Measurements from ENCODE around the gene MCOLN1. TPM values are rescaled to one million over a fixed set of nuclear protein-coding genes. Genes with fewer than 3 reads are reported as not detected.

MCOLN1 gene
- total RNA-seq, result 100 to 1,000 TPM in 2 of 6 donors, 10 to 100 TPM in 4; 12.9 to 118 (median 69.7) TPM

- H3K4me3 ChIP-seq, result peak within 1 kb of the TSS; percentile 81 to 98 (median 86)
- H3K9me3 ChIP-seq, result no peaks in the 10 kb centered on the region
- ATAC-seq (ENCODE audit: low FRiP score in 2 of 2), result peak; percentile 92 to 97
- H3K4me1 ChIP-seq, result peaks cover 20 to 31% (median 23%) of the 10 kb centered on the region in 4 donors
- H3K27ac ChIP-seq, result peak within 1 kb of the TSS; percentile 58 to 89 (median 76)
- WGBS, 2 donors, result 1 to 2% methylated on average over 12 to 39 of the region's 65 CpGs
- TF ChIP-seq POLR2A (IDR thresholded peaks at IDR 0.05) (peak in 3 of 4 donors; percentile 39 to 94 (median 76)), POLR2AphosphoS5 (IDR thresholded peaks at IDR 0.05) (peak; percentile 94 to 98), EP300 (IDR thresholded peaks at IDR 0.05) (peak in 2 of 4 donors; percentile 28 to 94), CTCF (IDR thresholded peaks at IDR 0.05) (peak in 4 of 6 experiments; percentile 47 to 62 (median 56))
- DNase-seq, result peak; percentile 100
- no peaks in the 10 kb centered on the region for H3K27me3 ChIP-seq
- H3K36me3 ChIP-seq, result peaks cover under 1 to 42% (median 31%) of the 10 kb centered on the region in 4 donors
Measured at GRCh38 chr19:7522072-7522922, at the start of gene MCOLN1. TSS of gene MCOLN1 (plus strand) at chr19:7522624. CDS start at chr19:7522751, 127 bp downstream.

GRCh38 chr19:7475665-7476064 lies 46.8 kb upstream of the MCOLN1 start:
- DNase-seq (no peak), ATAC-seq (ENCODE audit: low FRiP score in 2 of 2) (no peak)
- no peaks in the 10 kb centered on the region for H3K9me3 ChIP-seq
- peaks cover under 1 to 23% (median 16%) of the 10 kb centered on the region in 4 donors for H3K36me3 ChIP-seq
- no peak overlapping the region for H3K27ac ChIP-seq
- no peaks in the 10 kb centered on the region for H3K27me3 ChIP-seq
- 81 to 88% methylated on average over 5 to 6 of the region's 6 CpGs for WGBS, 2 donors
- TF ChIP-seq POLR2A (IDR thresholded peaks at IDR 0.05), result peak in 1 of 4 donors; percentile 5
- TF ChIP-seq CTCF (IDR thresholded peaks at IDR 0.05), result no peak
- H3K4me3 ChIP-seq, result no peak overlapping the region
- H3K4me1 ChIP-seq, result no peaks in the 10 kb centered on the region

GRCh38 chr19:7476241-7476640 lies 46.2 kb upstream of the MCOLN1 start:
- H3K9me3 ChIP-seq, result no peaks in the 10 kb centered on the region
- H3K36me3 ChIP-seq, result peaks cover 0 to 17% (median 10%) of the 10 kb centered on the region in 4 donors
- 89 to 92% methylated on average over 2 to 5 of the region's 7 CpGs for WGBS, 2 donors
- ATAC-seq (ENCODE audit: low FRiP score in 2 of 2), result no peak
- no peaks in the 10 kb centered on the region for H3K27me3 ChIP-seq
- TF ChIP-seq EP300 (IDR thresholded peaks at IDR 0.05), result no peak
- TF ChIP-seq CTCF (IDR thresholded peaks at IDR 0.05), result no peak
- TF ChIP-seq POLR2AphosphoS5 (IDR thresholded peaks at IDR 0.05), result no peak
- TF ChIP-seq POLR2A (IDR thresholded peaks at IDR 0.05), result no peak
- H3K4me3 ChIP-seq, result no peak overlapping the region
- no peak overlapping the region for H3K27ac ChIP-seq
- H3K4me1 ChIP-seq, result no peaks in the 10 kb centered on the region
- no peak for DNase-seq

GRCh38 chr19:7476777-7477494 lies 45.5 kb upstream of the MCOLN1 start:
- peaks cover 0 to 10% (median 3%) of the 10 kb centered on the region in 4 donors for H3K36me3 ChIP-seq
- H3K27ac ChIP-seq, result no peak overlapping the region
- WGBS, 2 donors, result 81 to 83% methylated on average over 20 to 33 of the region's 35 CpGs
- no peak for ATAC-seq (ENCODE audit: low FRiP score in 2 of 2)
- H3K27me3 ChIP-seq, result no peaks in the 10 kb centered on the region
- TF ChIP-seq POLR2AphosphoS5 (IDR thresholded peaks at IDR 0.05), result no peak
- TF ChIP-seq POLR2A (IDR thresholded peaks at IDR 0.05), result no peak
- TF ChIP-seq EP300 (IDR thresholded peaks at IDR 0.05), result no peak
- TF ChIP-seq CTCF (IDR thresholded peaks at IDR 0.05), result no peak
- H3K4me3 ChIP-seq, result no peak overlapping the region
- H3K4me1 ChIP-seq, result peaks cover 0 to 5% (median 0%) of the 10 kb centered on the region in 4 donors
- peak in 1 of 2 donors; percentile 86 for DNase-seq
- no peaks in the 10 kb centered on the region for H3K9me3 ChIP-seq

Measured in upper lobe of left lung (tissue), 6 donors.